ENCODE measurements around the gene TRIM52. TPM values are rescaled to one million over a fixed set of nuclear protein-coding genes. Genes with fewer than 3 reads are reported as not detected.

The TRIM52 gene
- total and polyA plus RNA-seq, 9 of the 15 experiments (the other 6 are each of a cell fraction or from before 2014, with no cell fraction given) = 3.3 to 21.9 (median 13.5) TPM

GRCh38 chr5:181243564-181244343, 17.2 kb downstream of the TRIM52 start, which contains the start of gene RACK1 (continued):
- no peak for TF ChIP-seq RREB1 (CRISPR knock-in tag; IDR thresholded peaks at IDR 0.05)
- no peak for TF ChIP-seq ZC3H8 (IDR thresholded peaks at IDR 0.05)
- TF ChIP-seq, protein P1, sequence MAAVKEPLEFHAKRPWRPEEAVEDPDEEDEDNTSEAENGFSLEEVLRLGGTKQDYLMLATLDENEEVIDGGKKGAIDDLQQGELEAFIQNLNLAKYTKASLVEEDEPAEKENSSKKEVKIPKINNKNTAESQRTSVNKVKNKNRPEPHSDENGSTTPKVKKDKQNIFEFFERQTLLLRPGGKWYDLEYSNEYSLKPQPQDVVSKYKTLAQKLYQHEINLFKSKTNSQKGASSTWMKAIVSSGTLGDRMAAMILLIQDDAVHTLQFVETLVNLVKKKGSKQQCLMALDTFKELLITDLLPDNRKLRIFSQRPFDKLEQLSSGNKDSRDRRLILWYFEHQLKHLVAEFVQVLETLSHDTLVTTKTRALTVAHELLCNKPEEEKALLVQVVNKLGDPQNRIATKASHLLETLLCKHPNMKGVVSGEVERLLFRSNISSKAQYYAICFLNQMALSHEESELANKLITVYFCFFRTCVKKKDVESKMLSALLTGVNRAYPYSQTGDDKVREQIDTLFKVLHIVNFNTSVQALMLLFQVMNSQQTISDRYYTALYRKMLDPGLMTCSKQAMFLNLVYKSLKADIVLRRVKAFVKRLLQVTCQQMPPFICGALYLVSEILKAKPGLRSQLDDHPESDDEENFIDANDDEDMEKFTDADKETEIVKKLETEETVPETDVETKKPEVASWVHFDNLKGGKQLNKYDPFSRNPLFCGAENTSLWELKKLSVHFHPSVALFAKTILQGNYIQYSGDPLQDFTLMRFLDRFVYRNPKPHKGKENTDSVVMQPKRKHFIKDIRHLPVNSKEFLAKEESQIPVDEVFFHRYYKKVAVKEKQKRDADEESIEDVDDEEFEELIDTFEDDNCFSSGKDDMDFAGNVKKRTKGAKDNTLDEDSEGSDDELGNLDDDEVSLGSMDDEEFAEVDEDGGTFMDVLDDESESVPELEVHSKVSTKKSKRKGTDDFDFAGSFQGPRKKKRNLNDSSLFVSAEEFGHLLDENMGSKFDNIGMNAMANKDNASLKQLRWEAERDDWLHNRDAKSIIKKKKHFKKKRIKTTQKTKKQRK (IDR thresholded peaks at IDR 0.05; ENCODE audit: borderline replicate concordance, low read depth, low read length) = no peak
- TF ChIP-seq ATF7 (IDR thresholded peaks at IDR 0.05) = peak; percentile 99
- peak; percentile 30; the same call in 1 of the 2 replicates for TF ChIP-seq JUN (IDR thresholded peaks at IDR 0.05; ENCODE audit: borderline replicate concordance, low read depth, low read length)
- TF ChIP-seq JUN (CRISPR knock-in tag; IDR thresholded peaks at IDR 0.05; ENCODE audit: borderline replicate concordance) = 0 out of 2 replicates have a peak, but pooled peaks have one; percentile 4
- no peak for TF ChIP-seq NFIX (CRISPR knock-in tag; IDR thresholded peaks at IDR 0.05; ENCODE audit: low read depth)
- TF ChIP-seq, protein P2, sequence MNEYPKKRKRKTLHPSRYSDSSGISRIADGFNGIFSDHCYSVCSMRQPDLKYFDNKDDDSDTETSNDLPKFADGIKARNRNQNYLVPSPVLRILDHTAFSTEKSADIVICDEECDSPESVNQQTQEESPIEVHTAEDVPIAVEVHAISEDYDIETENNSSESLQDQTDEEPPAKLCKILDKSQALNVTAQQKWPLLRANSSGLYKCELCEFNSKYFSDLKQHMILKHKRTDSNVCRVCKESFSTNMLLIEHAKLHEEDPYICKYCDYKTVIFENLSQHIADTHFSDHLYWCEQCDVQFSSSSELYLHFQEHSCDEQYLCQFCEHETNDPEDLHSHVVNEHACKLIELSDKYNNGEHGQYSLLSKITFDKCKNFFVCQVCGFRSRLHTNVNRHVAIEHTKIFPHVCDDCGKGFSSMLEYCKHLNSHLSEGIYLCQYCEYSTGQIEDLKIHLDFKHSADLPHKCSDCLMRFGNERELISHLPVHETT (CRISPR knock-in tag; conservative IDR thresholded peaks at IDR 0.05 in 1 of 2, IDR thresholded peaks at IDR 0.05 in 1 of 2) = peak in 1 of 2 experiments; percentile 80; a peak in 1 of 4 replicates
- peak; percentile 71; the same call in 1 of the 2 replicates for TF ChIP-seq VEZF1 (CRISPR knock-in tag; IDR thresholded peaks at IDR 0.05)
- no peak for TF ChIP-seq SRSF9 (IDR thresholded peaks at IDR 0.05; ENCODE audit: borderline replicate concordance, low read depth, low read length)
- TF ChIP-seq ELF2 (CRISPR knock-in tag; IDR thresholded peaks at IDR 0.05) = 0 out of 2 replicates have a peak, but pooled peaks have one; percentile 67
- no peak for TF ChIP-seq KHSRP (IDR thresholded peaks at IDR 0.05)
- no peak for TF ChIP-seq MECOM (CRISPR knock-in tag; IDR thresholded peaks at IDR 0.05)
- TF ChIP-seq SRSF3 (IDR thresholded peaks at IDR 0.05; ENCODE audit: insufficient read depth, low read length) = peak; percentile 4; the same call in 1 of the 2 replicates
